ENCODE data around the gene FGD3. TPM values are rescaled to one million over a fixed set of nuclear protein-coding genes. Genes with fewer than 3 reads are reported as not detected.

FGD3 gene
- total and polyA plus RNA-seq, 2 of the 8 experiments (the other 6 are each of a cell fraction or from before 2014, with no cell fraction given): 1.4 to 1.9 TPM

- Histone ChIP-seq H3K27ac (ENCODE audit: low read depth, low read length) (no peak overlapping the region), H2AFZ (ENCODE audit: low read length) (no peak overlapping the region), H3K79me1 (ENCODE audit: low read depth, low read length) (no peaks in the 10 kb centered on the region), H2BK120ac (replicated peaks; ENCODE audit: low read depth, low read length) (no peak overlapping the region), H4K20me1 (replicated peaks in 1 of 2; ENCODE audit: control insufficient read depth in 1 of 2, insufficient read depth in 2 of 2, low read length in 2 of 2) (no peaks in the 10 kb centered on the region), H2BK12ac (ENCODE audit: low read depth, low read length) (no peak overlapping the region), H3K9ac (replicated peaks in 1 of 4; ENCODE audit: extremely low read depth in 1 of 4, low read depth in 3 of 4, low read length in 3 of 4) (no peak overlapping the region), H3K56ac (replicated peaks; ENCODE audit: insufficient read length, low read depth, low read length) (no peak overlapping the region), H3K4me3 (ENCODE audit: extremely low read depth in 1 of 4, insufficient read depth in 2 of 4, low read depth in 3 of 4, low read length in 4 of 4) (no peak overlapping the region), H4K91ac (replicated peaks; ENCODE audit: insufficient read length, low read length) (no peak overlapping the region), H3K4ac (replicated peaks; ENCODE audit: insufficient read length, low read depth, low read length) (no peak overlapping the region), H3K23ac (ENCODE audit: insufficient read length) (no peak overlapping the region), H4K8ac (ENCODE audit: extremely low read depth, insufficient read depth, low read length) (no peak overlapping the region), H3K36me3 (ENCODE audit: control insufficient read depth in 2 of 4, insufficient read depth in 4 of 4, low read length in 3 of 4) (no peaks in the 10 kb centered on the region), H3K4me2 (ENCODE audit: insufficient read depth in 1 of 2, low read depth in 2 of 2, low read length in 2 of 2) (no peak overlapping the region), H3K27me3 (replicated peaks in 1 of 4; ENCODE audit: control insufficient read depth in 3 of 4, extremely low read depth in 1 of 4, insufficient read depth in 3 of 4, low read length in 3 of 4) (no peaks in the 10 kb centered on the region), H2BK20ac (ENCODE audit: low read length) (no peak overlapping the region), H3K14ac (ENCODE audit: insufficient read length) (no peak overlapping the region), H2BK15ac (ENCODE audit: low read length) (peak overlapping the region; percentile 46; the same call in 1 of the 2 replicates), H2BK5ac (ENCODE audit: low read depth, low read length) (no peak overlapping the region), H3K9me3 (ENCODE audit: insufficient read depth in 2 of 2, low read depth in 1 of 2, low read length in 1 of 2) (0 out of 4 replicates have a peak, but pooled peaks cover 0 to 2% of the 10 kb centered on the region in 2 experiments), H3K4me1 (replicated peaks in 1 of 4; ENCODE audit: control insufficient read depth in 3 of 4, insufficient read depth in 4 of 4, low read length in 3 of 4) (peaks cover 0 to 11% (median 1%) of the 10 kb centered on the region in 4 experiments; a peak in 4 of 7 replicates), H2AK5ac (ENCODE audit: low read depth, low read length) (no peak overlapping the region; the same call in 1 of the 2 replicates), H3K79me2 (ENCODE audit: control insufficient read depth in 1 of 2, insufficient read depth in 2 of 2, low read length in 2 of 2) (no peaks in the 10 kb centered on the region), H3K18ac (ENCODE audit: extremely low read depth, low read length) (no peak overlapping the region; the same call in 1 of the 2 replicates), H3K23me2 (ENCODE audit: low read depth, low read length) (no peaks in the 10 kb centered on the region), H4K5ac (ENCODE audit: insufficient read length, low read depth, low read length) (no peak overlapping the region)
- ChIA-PET CTCF (ENCODE audit: partially characterized antibody) (no interaction called here), POLR2A (ENCODE audit: partially characterized antibody) (no interaction called here)
- no peak for DNase-seq (ENCODE audit: low read depth in 1 of 2, low spot score in 2 of 2)
- FAIRE-seq: no peak
- 100% methylated on average over 2 of the region's 2 CpGs; no CpG with 5 or more reads in 1 of the 2 experiments for WGBS, 2 experiments (ENCODE audit: extremely low coverage in 1 of 2, insufficient coverage in 1 of 2, insufficient read length in 1 of 2, insufficient replicate concordance in 2 of 2, low coverage in 1 of 2, low lambda C conversion rate in 2 of 2, missing lambda C conversion rate in 1 of 2)
- TF ChIP-seq CREB1 (IDR thresholded peaks at IDR 0.05): no peak
- TF ChIP-seq SIX5 (IDR thresholded peaks at IDR 0.05; ENCODE audit: low read depth, low read length): no peak
- no peak for TF ChIP-seq TEAD4 (IDR thresholded peaks at IDR 0.05; ENCODE audit: low read depth, low read length)
- no peak for TF ChIP-seq NANOG (IDR thresholded peaks at IDR 0.05; ENCODE audit: insufficient read depth, low read depth, low read length, poor library complexity, severe bottlenecking)
- TF ChIP-seq CBX5 (IDR thresholded peaks at IDR 0.05; ENCODE audit: low read depth, low read length): no peak
- TF ChIP-seq BRCA1 (IDR thresholded peaks at IDR 0.05; ENCODE audit: low read depth, low read length): no peak
- TF ChIP-seq CHD2 (IDR thresholded peaks at IDR 0.05; ENCODE audit: low read length): no peak
- TF ChIP-seq EGR1 (IDR thresholded peaks at IDR 0.05; ENCODE audit: borderline replicate concordance, low read depth, low read length): no peak
- no peak for TF ChIP-seq HDAC6 (IDR thresholded peaks at IDR 0.05; ENCODE audit: low read depth, low read length)
- no peak for TF ChIP-seq TBP (IDR thresholded peaks at IDR 0.05; ENCODE audit: low read depth, low read length)
- TF ChIP-seq KDM4A (IDR thresholded peaks at IDR 0.05; ENCODE audit: low read depth, low read length, severe bottlenecking): no peak
- TF ChIP-seq ASH2L (IDR thresholded peaks at IDR 0.05; ENCODE audit: low read length): no peak
- TF ChIP-seq POLR2A (IDR thresholded peaks at IDR 0.05; ENCODE audit: control extremely low read depth in 1 of 2, low read depth in 2 of 2, low read length in 2 of 2): no peak
- TF ChIP-seq HDAC2 (IDR thresholded peaks at IDR 0.05; ENCODE audit: borderline replicate concordance in 1 of 2, low read depth in 2 of 2, low read length in 2 of 2): no peak
- no peak for TF ChIP-seq RAD21 (IDR thresholded peaks at IDR 0.05 in 1 of 2, conservative IDR thresholded peaks at IDR 0.05 in 1 of 2; ENCODE audit: low read depth in 2 of 2, low read length in 2 of 2)
- TF ChIP-seq SAP30 (IDR thresholded peaks at IDR 0.05; ENCODE audit: insufficient read depth, insufficient replicate concordance, low read length): no peak
These were observed 15.0 kb downstream of the FGD3 start for GRCh38 chr9:92962303-92962649.

Data from H1 (cell line).